HG02981 (cell line): ENCODE data around the gene BRMS1L.
"Not testable (repeated sequence)": the region's sequence is repeated elsewhere in the genome, so short reads cannot be mapped to it uniquely, and the experiment has no call there.

ENCODE experiments used
- ATAC-seq: cut with Tn5 transposase; IDR thresholded peaks from one replicate; pipeline ENCODE4 v1.9.1; 2021; ENCODE audit warnings: mild to moderate bottlenecking, moderate library complexity; ENCODE audit not compliant: unreplicated experiment

BRMS1L gene

GRCh38 chr14:35826218-35826951, at the start of gene BRMS1L:
BRMS1L (plus strand) TSS chr14:35826338; CDS start chr14:35826517, 179 bp downstream.
- ATAC-seq, result peak; percentile 97

- ATAC-seq, result no peak
Observed at GRCh38 chr14:35776823-35777222, 49.3 kb upstream of the BRMS1L start.

- not testable (repeated sequence) for ATAC-seq
Observed at GRCh38 chr14:35777550-35777949, 48.6 kb upstream of the BRMS1L start.

GRCh38 chr14:35779368-35779767, 46.8 kb upstream of the BRMS1L start:
- ATAC-seq, result no peak

GRCh38 chr14:35783699-35784098, 42.4 kb upstream of the BRMS1L start:
- no peak for ATAC-seq

GRCh38 chr14:35786856-35787255, 39.3 kb upstream of the BRMS1L start:
- no peak for ATAC-seq

- no peak for ATAC-seq
Observed at GRCh38 chr14:35789651-35790050, 36.5 kb upstream of the BRMS1L start.

GRCh38 chr14:35797796-35798195, 28.3 kb upstream of the BRMS1L start:
- no peak for ATAC-seq

- no peak for ATAC-seq
Observed at GRCh38 chr14:35806006-35806907, 19.9 kb upstream of the BRMS1L start.

- ATAC-seq, result no peak
Observed at GRCh38 chr14:35807131-35807961, 18.8 kb upstream of the BRMS1L start.

GRCh38 chr14:35808076-35808637, 18.0 kb upstream of the BRMS1L start:
- ATAC-seq, result no peak

- ATAC-seq, result peak; percentile 98
Observed at GRCh38 chr14:35808638-35809563, 17.2 kb upstream of the BRMS1L start, which contains the start of gene RALGAPA1. RALGAPA1 (minus strand) TSS chr14:35809295; CDS start chr14:35808835, 460 bp downstream.

- no peak for ATAC-seq
Observed at GRCh38 chr14:35809597-35809996, 16.5 kb upstream of the BRMS1L start.

GRCh38 chr14:35810963-35811362, 15.2 kb upstream of the BRMS1L start:
- ATAC-seq, result no peak

- no peak for ATAC-seq
Observed at GRCh38 chr14:35814371-35815005, 11.7 kb upstream of the BRMS1L start.

- ATAC-seq, result no peak
Observed at GRCh38 chr14:35818346-35819115, 7.6 kb upstream of the BRMS1L start.

- no peak for ATAC-seq
Observed at GRCh38 chr14:35819591-35820540, 6.3 kb upstream of the BRMS1L start.
